HG03575 (cell line): ENCODE measurements around the gene DYNC1I1.

Experiments
- ATAC-seq: cut with Tn5 transposase; IDR thresholded peaks from one replicate; pipeline ENCODE4 v1.9.1; 2021; ENCODE audit not compliant: unreplicated experiment, insufficient number of reproducible peaks, low FRiP score; ENCODE audit errors: extremely low read depth

The DYNC1I1 gene

GRCh38 chr7:95989301-95989700 is 216.9 kb downstream of the DYNC1I1 start:
- ATAC-seq = no peak

GRCh38 chr7:95993380-95993779 is 221.0 kb downstream of the DYNC1I1 start:
- no peak for ATAC-seq

DNA sequence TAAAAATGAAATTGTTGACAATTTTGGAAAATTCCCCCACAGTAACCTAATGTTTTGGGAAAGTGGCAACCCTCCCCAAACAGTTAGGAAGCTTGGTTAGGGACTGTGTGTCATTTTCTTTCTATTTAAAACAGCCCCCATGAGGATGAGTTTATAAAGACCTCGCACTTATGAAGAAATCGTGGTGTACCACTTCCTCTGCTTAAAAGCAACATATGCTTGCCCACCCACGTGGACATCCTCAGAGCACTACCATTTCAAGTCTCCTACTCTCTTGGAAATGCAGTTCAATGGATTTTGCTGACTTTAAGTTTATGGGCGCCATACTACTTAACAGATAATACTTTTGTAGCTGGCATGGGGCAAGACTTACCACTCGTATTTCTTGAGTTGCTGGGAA is 223.8 kb downstream of the DYNC1I1 start:
- ATAC-seq = no peak

GRCh38 chr7:95996886-95997285 is 224.5 kb downstream of the DYNC1I1 start:
- no peak for ATAC-seq

- no peak for ATAC-seq
Measured at GRCh38 chr7:95997632-95998031, 225.3 kb downstream of the DYNC1I1 start.

GRCh38 chr7:95999481-95999880 is 227.1 kb downstream of the DYNC1I1 start:
- no peak for ATAC-seq

- no peak for ATAC-seq
Measured at GRCh38 chr7:96004578-96004977, 232.2 kb downstream of the DYNC1I1 start.

DNA sequence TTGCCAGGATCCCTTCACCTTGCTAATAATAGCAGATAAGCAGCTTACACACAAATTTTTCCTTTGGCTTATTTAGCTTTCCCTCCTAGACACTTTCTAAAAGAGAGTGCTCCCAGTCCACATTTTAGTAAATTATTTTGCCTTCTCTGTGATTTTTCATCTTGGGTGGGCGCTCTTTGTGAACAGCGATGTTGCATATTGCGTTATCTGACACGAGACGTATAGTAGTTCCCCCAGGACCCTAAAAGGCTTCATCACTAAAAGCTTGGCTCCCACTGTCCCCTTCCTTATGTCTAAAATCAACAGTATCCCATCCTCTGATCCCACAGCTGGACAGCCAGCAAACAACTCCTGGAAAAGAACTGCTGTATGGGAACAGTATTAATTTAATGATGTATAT is 232.9 kb downstream of the DYNC1I1 start:
- ATAC-seq = no peak

- no peak for ATAC-seq
Measured at GRCh38 chr7:96009148-96009547, 236.8 kb downstream of the DYNC1I1 start.

DNA sequence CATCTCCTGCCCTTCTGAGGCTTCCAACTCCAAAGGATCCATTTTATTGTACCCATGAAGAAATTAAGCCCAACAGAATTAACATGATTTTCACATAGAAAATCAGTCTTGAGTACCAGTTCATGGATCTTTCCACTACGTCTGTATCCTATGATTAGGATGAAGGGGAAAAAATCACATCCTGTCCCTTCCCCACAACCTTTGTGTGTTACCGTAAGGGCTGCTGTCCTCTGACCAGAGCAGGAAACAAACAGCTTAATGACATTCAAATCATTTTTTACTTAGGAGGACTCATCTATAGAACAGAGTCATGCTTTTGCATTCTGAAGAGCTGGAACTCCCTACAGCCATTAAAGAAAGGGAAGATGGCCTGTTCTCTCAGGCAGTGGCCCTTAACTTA is 241.5 kb downstream of the DYNC1I1 start:
- ATAC-seq = no peak

- no peak for ATAC-seq
Measured at GRCh38 chr7:96014617-96015016, 242.3 kb downstream of the DYNC1I1 start.

DNA sequence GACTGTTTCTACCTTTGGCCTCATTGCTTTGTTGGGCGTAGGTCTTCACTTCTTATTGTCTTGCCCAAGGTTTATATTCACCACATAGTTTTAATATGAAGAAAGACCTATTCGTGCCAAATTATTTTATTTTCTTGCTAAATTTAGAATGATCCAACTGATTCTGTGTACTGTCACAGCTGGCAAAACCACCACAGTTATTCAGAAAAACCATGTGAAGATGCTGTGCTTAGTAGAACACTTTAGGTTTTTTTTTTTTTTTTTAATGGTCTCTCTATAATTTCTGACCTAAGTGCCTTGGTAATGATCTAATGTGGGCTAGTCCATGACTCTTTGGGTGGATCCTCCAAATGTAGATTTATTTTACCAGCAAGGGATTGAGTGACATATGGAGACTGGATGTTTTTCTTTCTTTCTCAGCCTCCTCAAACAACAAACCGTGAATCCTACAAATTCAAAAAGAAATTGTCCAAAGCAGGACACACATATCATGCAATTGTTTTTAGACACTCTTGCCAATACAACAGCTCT is 243.8 kb downstream of the DYNC1I1 start:
- no peak for ATAC-seq

- no peak for ATAC-seq
Measured at GRCh38 chr7:96016735-96017134, 244.4 kb downstream of the DYNC1I1 start.

DNA sequence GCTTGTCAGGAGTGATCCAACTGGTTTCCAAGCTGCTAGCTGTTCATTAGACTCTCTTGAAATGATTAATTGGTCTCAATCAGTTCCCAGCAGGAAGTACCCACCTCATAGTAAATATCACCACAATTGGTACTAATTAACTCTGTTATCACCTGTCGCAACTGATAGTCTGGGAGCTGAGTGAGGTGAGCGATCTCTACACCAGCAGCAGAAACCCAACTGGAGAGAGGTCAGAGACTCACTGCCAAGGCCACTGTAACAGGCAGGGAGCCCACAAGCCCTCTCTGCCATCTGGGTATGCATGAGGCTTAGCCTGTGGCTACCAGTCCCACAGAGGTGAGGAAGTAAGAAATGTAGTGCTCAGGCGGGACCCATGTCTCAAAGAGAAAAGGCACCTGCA is 245.5 kb downstream of the DYNC1I1 start:
- ATAC-seq = no peak

DNA sequence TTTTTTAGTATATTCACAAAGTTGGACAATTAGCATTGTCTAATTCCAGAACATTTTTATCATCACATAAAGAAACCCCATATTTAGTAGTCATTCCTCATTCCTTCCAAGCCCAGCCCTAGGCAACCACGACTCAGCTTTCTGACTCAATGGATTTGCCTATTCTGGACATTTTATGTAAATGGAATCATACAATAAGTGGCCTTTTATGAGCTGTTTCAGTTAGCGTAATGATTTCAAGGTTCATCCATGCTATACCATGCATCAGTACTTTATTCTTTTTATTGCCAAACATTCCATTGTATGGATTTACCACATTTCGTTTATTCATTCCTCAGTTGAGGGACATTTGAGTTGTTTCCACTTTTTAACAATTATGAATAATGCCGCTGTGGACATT is 249.2 kb downstream of the DYNC1I1 start:
- ATAC-seq = no peak

DNA sequence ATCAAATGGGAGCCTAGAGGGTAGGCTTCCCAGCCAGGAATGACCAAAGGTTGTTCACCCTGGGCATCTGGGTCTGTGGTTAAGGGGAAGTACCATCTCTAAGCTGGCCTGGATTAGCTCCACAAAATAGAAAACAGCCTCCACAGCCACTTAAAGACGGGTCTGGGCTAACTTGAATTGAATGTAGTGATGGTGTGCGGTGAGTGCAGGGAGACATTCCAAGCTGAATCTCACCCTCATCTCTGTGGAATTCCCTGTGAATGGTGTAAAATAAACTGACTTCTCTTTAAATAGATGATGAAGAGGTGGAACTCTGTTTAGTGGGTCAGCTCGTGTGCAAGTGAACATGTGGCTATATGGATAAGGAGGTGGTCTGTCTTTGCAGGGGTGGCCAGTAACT is 251.0 kb downstream of the DYNC1I1 start:
- ATAC-seq = no peak

GRCh38 chr7:96026010-96026409 is 253.7 kb downstream of the DYNC1I1 start:
- no peak for ATAC-seq

DNA sequence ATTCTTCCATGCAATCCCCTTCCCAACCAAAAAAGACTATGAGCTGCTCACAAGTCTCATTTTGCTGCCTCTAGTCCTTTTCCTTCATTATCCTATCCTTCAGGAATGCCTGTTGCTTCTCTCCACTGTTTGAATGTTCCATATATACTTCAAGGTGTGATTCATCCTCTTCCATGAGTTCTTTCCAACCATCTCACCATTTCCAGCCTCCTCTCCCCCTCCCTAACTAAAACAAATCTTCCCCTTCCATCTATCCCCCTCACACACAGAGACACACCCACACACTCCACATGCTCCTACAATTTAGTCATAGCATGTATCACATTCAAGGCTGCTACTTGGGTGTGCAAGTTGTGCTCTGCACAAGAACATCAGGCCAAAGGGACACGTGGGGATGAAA is 254.3 kb downstream of the DYNC1I1 start:
- no peak for ATAC-seq

DNA sequence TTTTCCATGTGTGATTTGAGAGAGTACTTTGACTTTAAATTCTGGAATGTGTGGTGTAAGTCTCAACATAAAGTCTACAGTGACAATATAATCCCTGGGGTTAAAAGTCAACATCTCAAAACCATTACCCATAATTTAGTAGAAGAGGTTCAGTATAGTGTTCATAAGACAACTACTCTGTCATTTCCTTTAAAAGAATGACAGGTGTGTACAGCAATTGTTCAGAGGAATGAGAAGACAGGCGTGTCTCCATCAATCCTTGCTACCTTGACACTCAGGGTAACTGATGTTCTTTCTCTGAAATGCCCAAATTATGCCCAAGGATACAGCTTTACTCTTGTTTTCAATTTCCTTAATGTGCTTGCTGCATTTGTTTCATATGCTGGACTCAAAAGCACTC is 256.4 kb downstream of the DYNC1I1 start:
- no peak for ATAC-seq

- no peak for ATAC-seq
Measured at GRCh38 chr7:96033009-96033598, 260.8 kb downstream of the DYNC1I1 start.
